ENCODE results near the gene MVB12B.

The MVB12B gene

DNA sequence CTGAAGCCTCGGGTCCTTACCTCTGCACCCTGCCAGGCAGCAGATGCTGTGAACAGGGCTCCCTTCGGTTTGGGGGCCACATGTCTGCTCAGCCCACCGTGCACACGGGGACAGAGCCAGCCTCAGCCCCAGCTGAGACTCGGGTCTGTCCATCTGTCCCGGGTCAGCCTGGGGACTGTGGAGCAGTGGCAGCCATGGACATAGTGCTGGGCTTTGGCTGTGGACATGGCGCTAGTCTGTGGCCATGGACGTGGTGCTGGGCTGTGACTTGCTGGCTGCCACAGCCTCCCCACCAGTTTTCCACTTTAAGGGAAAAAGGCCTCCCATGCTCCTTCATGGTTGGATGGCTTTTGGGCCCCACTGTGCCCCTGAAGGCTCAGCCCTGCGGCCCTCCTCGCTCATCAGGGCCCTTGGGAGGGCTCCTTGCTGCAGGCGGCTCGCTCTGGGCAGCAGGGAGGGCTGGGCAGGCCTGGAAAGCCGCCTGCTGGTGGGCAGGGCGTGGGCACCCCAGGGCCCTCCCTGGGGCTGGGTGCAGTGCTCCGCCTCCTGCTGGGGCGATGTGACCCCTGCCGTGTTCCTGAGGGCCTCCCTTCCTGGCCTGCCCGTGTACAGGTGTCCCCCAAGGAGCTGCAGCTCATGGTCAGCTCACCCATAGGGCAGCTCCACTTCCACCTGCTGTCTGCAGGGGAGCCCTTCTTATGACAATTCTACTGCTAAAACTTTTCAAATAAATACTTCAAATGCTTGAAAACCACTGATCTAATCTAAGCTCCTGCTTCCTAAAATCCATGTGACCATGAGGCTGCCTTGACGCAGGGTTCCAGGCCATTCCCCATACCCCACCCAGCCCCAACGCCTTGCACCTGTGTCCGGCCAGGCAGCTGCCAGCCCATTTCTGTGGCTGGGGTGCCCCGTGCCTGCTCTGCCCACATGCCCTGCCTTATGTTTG lies 175.0 kb downstream of the MVB12B start:
- Histone ChIP-seq H3K36me3 (replicated peaks) (no peaks in the 10 kb centered on the region), H3K27me3 (replicated peaks) (no peaks in the 10 kb centered on the region), H3K27ac (no peak overlapping the region), H3K4me3 (ENCODE audit: low read depth, low read length) (no peak overlapping the region)
- in situ Hi-C loops (cut with HindIII; ENCODE audit: low pct_ligation_motif_present, low sequenced_read_pairs) = no loop called here
- no peak for DNase-seq
- TF ChIP-seq, protein P1, sequence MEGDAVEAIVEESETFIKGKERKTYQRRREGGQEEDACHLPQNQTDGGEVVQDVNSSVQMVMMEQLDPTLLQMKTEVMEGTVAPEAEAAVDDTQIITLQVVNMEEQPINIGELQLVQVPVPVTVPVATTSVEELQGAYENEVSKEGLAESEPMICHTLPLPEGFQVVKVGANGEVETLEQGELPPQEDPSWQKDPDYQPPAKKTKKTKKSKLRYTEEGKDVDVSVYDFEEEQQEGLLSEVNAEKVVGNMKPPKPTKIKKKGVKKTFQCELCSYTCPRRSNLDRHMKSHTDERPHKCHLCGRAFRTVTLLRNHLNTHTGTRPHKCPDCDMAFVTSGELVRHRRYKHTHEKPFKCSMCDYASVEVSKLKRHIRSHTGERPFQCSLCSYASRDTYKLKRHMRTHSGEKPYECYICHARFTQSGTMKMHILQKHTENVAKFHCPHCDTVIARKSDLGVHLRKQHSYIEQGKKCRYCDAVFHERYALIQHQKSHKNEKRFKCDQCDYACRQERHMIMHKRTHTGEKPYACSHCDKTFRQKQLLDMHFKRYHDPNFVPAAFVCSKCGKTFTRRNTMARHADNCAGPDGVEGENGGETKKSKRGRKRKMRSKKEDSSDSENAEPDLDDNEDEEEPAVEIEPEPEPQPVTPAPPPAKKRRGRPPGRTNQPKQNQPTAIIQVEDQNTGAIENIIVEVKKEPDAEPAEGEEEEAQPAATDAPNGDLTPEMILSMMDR (IDR thresholded peaks at IDR 0.05; ENCODE audit: low read depth, low read length, missing control alignments) = no peak

GRCh38 chr9:126502417-126503332 lies 176.0 kb downstream of the MVB12B start:
- peaks cover 3% of the 10 kb centered on the region for H3K27me3 ChIP-seq (replicated peaks)
- H3K4me3 ChIP-seq (ENCODE audit: low read depth, low read length) = no peak overlapping the region
- H3K36me3 ChIP-seq (replicated peaks) = no peaks in the 10 kb centered on the region
- TF ChIP-seq, protein P1 (IDR thresholded peaks at IDR 0.05; ENCODE audit: low read depth, low read length, missing control alignments) = no peak
- in situ Hi-C loops (cut with HindIII; ENCODE audit: low pct_ligation_motif_present, low sequenced_read_pairs) = no loop called here
- no peak overlapping the region for H3K27ac ChIP-seq
- DNase-seq = no peak

- in situ Hi-C loops (cut with HindIII; ENCODE audit: low pct_ligation_motif_present, low sequenced_read_pairs) = no loop called here
- TF ChIP-seq, protein P1 (IDR thresholded peaks at IDR 0.05; ENCODE audit: low read depth, low read length, missing control alignments) = no peak
- peak; percentile 67 for DNase-seq
Observed at GRCh38 chr9:126503333-126504085, 176.9 kb downstream of the MVB12B start.

DNA sequence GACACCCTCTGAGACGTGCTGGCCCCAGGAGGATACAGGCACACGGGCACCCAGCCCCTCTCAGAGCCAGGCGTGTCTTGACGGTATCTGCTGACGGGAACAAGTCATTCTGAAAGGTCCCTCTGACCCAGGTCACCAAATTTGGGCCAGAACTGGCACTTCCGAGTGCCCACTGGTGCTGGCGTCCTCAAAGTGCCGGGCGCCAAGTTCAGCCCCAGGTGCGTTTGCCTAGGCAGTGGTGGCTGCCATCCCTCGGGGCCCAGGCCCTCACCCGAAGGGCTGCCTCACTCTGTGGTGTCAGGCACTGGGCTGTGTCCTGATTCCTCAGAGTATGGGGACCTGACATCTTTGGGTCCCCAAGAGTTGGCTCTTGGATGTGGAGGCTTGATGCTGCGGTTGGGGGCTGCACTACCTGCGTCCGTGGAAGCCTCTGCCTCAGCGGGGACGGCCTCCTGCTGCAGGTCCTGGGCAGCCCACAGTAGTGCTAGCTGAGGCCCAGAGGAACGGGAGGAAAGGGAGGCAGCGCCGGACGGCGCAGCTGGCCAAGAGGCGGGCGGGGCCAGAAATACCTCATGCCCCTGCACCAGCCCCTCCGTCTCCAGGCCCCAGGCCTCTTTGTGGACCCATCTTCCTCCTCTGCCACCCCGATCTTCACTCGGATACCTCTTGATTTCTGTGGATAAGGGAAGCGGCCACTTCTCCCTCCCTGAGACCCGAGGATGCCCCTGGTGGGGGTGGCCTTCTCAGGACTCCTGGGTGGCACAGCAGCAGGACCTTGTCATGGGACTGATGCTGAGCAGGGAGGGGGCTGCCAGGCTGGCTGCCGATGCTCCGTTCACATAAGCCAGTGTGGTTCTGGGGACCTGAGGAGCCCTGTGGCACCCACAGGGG lies 177.7 kb downstream of the MVB12B start:
- DNase-seq = no peak
- in situ Hi-C loops (cut with HindIII; ENCODE audit: low pct_ligation_motif_present, low sequenced_read_pairs) = no loop called here
- H3K27me3 ChIP-seq (replicated peaks) = peaks cover 3% of the 10 kb centered on the region

More at GRCh38 chr9:126503333-126504085, 176.9 kb downstream of the MVB12B start:
- Histone ChIP-seq H3K36me3 (replicated peaks) (no peaks in the 10 kb centered on the region), H3K27me3 (replicated peaks) (peaks cover 3% of the 10 kb centered on the region), H3K4me3 (ENCODE audit: low read depth, low read length) (no peak overlapping the region), H3K27ac (no peak overlapping the region)

More for the DNA sequence above, 177.7 kb downstream of the MVB12B start:
- no peak overlapping the region for H3K27ac ChIP-seq
- no peaks in the 10 kb centered on the region for H3K36me3 ChIP-seq (replicated peaks)
- TF ChIP-seq, protein P1 (IDR thresholded peaks at IDR 0.05; ENCODE audit: low read depth, low read length, missing control alignments) = no peak
- H3K4me3 ChIP-seq (ENCODE audit: low read depth, low read length) = no peak overlapping the region
